ENCODE results near the gene EIF3F. TPM values are rescaled to one million over a fixed set of nuclear protein-coding genes. Genes with fewer than 3 reads are reported as not detected.

Gene EIF3F
- total and polyA plus RNA-seq, 2 of the 8 experiments (the other 6 are each of a cell fraction or from before 2014, with no cell fraction given) = 222 to 388 TPM

- TF ChIP-seq RFX5 (IDR thresholded peaks at IDR 0.05; ENCODE audit: borderline replicate concordance, low read depth, low read length) (no peak), KDM5A (IDR thresholded peaks at IDR 0.05; ENCODE audit: low read length) (peak; percentile 93)
Observed at GRCh38 chr11:7986768-7987559, at the start of gene EIF3F (continued).

Measured in H1 (cell line).